MM.1S (cell line): ENCODE results near the gene AZIN2.

Experiments used
- EZH2phosphoT487 ChIP-seq: fragments of 300-600 bp; sonication (generic); IDR thresholded peaks from 2 replicates; pipeline ENCODE4 v1.6.1; 2018; ENCODE audit warnings: antibody characterized with exemption, low read length
- TF ChIP-seq, protein P1 (sequence below): fragments of 300-600 bp; sonication (generic); IDR thresholded peaks from 2 replicates; pipeline ENCODE4 v1.5.1; 2016; ENCODE audit warnings: antibody characterized with exemption, low read length, mixed read lengths

DNA sequence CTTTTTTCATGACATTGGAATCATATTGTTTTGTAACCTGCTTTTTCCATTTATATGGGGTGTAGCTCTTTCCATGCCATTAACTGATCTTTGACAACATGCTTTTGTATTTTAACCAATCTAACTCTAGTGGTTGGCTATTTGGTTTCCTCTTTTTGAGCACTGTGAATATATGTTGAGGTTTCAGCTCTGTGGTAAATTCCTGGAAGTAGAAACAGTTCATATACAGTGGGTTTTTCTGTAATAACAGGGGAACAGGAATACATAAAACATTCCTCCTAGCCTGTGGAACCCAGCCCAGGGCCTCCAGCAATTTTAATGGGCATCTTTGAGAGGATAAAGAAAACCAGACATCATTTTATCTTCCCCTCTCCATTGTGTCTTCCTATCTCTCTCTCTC, 17.4 kb downstream of the AZIN2 start:
- TF ChIP-seq, protein P1, sequence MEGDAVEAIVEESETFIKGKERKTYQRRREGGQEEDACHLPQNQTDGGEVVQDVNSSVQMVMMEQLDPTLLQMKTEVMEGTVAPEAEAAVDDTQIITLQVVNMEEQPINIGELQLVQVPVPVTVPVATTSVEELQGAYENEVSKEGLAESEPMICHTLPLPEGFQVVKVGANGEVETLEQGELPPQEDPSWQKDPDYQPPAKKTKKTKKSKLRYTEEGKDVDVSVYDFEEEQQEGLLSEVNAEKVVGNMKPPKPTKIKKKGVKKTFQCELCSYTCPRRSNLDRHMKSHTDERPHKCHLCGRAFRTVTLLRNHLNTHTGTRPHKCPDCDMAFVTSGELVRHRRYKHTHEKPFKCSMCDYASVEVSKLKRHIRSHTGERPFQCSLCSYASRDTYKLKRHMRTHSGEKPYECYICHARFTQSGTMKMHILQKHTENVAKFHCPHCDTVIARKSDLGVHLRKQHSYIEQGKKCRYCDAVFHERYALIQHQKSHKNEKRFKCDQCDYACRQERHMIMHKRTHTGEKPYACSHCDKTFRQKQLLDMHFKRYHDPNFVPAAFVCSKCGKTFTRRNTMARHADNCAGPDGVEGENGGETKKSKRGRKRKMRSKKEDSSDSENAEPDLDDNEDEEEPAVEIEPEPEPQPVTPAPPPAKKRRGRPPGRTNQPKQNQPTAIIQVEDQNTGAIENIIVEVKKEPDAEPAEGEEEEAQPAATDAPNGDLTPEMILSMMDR: no peak
- no peak for TF ChIP-seq EZH2phosphoT487
